HG02840 (cell line): ENCODE measurements around the gene CORO6.

Experiments used
- ATAC-seq: cut with Tn5 transposase; IDR thresholded peaks from one replicate; pipeline ENCODE4 v1.9.1; 2021; ENCODE audit warnings: mild to moderate bottlenecking, moderate library complexity, moderate number of reproducible peaks; ENCODE audit not compliant: unreplicated experiment, low FRiP score

The CORO6 gene

GRCh38 chr17:29568331-29569244 is 54.1 kb downstream of the CORO6 start, which contains the start of gene TP53I13:
Gene TP53I13 (plus strand): TSS chr17:29568701. CDS start chr17:29568759, 58 bp downstream.
- peak; percentile 41 for ATAC-seq

- peak; percentile 28 for ATAC-seq
Measured at GRCh38 chr17:29567554-29568330, 55.0 kb downstream of the CORO6 start.

GRCh38 chr17:29567304-29567553 is 55.5 kb downstream of the CORO6 start:
- ATAC-seq, result peak; percentile 5

GRCh38 chr17:29566473-29567303 is 56.0 kb downstream of the CORO6 start, which contains the start of gene ABHD15:
Gene ABHD15 (minus strand): TSS chr17:29567037. CDS start chr17:29566966, 71 bp downstream.
- ATAC-seq, result peak; percentile 9

GRCh38 chr17:29565643-29566472 is 56.9 kb downstream of the CORO6 start:
- ATAC-seq, result no peak
